A549 (cell line): ENCODE results near the gene LRRC2.

Experiments
- PHF8 ChIP-seq: fragments of 200-600 bp; sonication (generic); IDR thresholded peaks from 2 replicates; pipeline ENCODE4 v1.6.1; 2016; ENCODE audit warnings: low read depth, mild to moderate bottlenecking, antibody characterized with exemption, moderate library complexity, borderline replicate concordance
- TF ChIP-seq, protein P1 (sequence below): fragments of >200 bp; sonication (Bioruptor Twin); formaldehyde crosslinking; IDR thresholded peaks from 3 replicates; pipeline ENCODE4 v1.5.1; 2016

DNA sequence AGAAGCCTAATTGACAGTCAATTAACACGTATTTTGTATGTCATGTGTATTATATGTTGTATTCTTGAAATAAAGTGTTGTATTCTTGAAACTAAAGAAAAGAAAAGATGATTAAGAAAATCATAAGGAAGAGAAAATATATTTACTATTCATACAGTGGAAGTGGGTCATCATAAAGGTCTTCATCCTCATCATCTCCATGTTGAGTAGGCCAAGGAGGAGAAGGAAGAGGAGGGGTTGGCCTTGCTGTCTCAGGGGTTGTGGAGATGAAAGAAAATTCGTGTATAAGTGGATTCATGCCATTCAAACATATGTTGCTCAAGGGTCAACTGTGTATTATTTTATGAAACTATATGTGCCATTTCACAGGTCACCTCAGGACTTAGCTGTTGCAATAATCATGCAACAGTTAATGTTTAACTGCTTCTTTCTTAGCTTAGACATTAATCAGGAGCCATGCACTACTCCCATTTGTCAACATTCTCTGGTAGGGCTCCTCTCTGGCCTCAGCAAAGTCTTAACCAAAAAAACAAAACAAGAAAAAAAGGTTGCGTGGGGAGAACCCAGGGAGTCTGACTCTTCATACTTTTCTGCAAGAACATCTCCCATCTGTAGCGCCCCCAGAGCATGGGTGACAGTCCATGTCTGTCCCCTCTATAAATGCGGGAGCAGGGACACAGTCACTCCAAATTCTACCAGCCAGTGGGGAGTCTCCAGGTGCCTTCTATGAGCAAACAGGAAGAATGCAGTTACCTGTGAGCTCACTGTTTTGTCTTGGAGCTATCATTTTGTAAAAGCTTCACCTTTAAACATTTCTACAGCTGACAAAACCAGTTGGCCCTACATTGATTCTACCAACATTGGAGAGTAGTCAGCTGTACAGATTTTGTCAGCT is 19.9 kb upstream of the LRRC2 start:
- TF ChIP-seq, protein P1, sequence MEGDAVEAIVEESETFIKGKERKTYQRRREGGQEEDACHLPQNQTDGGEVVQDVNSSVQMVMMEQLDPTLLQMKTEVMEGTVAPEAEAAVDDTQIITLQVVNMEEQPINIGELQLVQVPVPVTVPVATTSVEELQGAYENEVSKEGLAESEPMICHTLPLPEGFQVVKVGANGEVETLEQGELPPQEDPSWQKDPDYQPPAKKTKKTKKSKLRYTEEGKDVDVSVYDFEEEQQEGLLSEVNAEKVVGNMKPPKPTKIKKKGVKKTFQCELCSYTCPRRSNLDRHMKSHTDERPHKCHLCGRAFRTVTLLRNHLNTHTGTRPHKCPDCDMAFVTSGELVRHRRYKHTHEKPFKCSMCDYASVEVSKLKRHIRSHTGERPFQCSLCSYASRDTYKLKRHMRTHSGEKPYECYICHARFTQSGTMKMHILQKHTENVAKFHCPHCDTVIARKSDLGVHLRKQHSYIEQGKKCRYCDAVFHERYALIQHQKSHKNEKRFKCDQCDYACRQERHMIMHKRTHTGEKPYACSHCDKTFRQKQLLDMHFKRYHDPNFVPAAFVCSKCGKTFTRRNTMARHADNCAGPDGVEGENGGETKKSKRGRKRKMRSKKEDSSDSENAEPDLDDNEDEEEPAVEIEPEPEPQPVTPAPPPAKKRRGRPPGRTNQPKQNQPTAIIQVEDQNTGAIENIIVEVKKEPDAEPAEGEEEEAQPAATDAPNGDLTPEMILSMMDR, result no peak
- TF ChIP-seq PHF8, result no peak
